GM12892 (cell line): Measurements from ENCODE around the gene MAP3K7.
"Not testable (repeated sequence)": the region's sequence is repeated elsewhere in the genome, so short reads cannot be mapped to it uniquely, and the experiment has no call there.

ENCODE experiments used
- POLR2AphosphoS5 ChIP-seq: IDR thresholded peaks from 2 replicates; pipeline ENCODE4 v1.6.1; 2011; ENCODE audit warnings: low read depth, low read length, control low read depth
- TAF1 ChIP-seq: IDR thresholded peaks from 2 replicates; pipeline ENCODE4 v1.6.1; 2011; ENCODE audit warnings: low read depth, mild to moderate bottlenecking, control low read depth, low read length, borderline replicate concordance

- TF ChIP-seq TAF1, POLR2AphosphoS5: not testable (repeated sequence)
These were observed 19.2 kb downstream of the MAP3K7 start for GRCh38 chr6:90567682-90568081.
